ENCODE data around the gene RPTOR. TPM values are rescaled to one million over a fixed set of nuclear protein-coding genes. Genes with fewer than 3 reads are reported as not detected.

The RPTOR gene
- total RNA-seq, 1 experiment from 2014 or later: 66.7 TPM

DNA sequence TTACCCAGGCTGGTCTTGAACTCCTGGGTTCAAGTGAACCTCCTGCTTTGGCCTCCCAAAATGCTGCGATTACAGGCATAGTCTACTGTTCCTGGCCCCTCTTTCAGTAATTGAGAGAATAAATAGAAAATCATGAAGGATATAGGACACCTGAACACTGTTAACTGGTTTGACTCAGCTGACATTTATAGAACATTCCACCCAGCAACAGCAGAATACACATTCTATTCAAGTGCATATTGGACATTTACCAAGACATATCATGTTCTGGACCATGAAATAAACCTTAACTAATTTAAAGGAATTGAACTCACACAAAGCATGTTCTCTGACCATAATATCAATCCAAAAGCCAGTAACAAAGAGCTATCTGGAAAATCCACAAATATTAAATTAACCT lies 470.5 kb downstream of the RPTOR start:
- ChIA-PET POLR2A (no interaction called here), CTCF (no interaction called here)
- H3K36me3 Mint-ChIP-seq (ENCODE audit: insufficient read depth, unreplicated experiment): peaks cover 6% of the 10 kb centered on the region
- intact Hi-C loops (cut with micrococcal nuclease; ENCODE audit: unreplicated experiment): no loop called here
- TF ChIP-seq, protein P1, sequence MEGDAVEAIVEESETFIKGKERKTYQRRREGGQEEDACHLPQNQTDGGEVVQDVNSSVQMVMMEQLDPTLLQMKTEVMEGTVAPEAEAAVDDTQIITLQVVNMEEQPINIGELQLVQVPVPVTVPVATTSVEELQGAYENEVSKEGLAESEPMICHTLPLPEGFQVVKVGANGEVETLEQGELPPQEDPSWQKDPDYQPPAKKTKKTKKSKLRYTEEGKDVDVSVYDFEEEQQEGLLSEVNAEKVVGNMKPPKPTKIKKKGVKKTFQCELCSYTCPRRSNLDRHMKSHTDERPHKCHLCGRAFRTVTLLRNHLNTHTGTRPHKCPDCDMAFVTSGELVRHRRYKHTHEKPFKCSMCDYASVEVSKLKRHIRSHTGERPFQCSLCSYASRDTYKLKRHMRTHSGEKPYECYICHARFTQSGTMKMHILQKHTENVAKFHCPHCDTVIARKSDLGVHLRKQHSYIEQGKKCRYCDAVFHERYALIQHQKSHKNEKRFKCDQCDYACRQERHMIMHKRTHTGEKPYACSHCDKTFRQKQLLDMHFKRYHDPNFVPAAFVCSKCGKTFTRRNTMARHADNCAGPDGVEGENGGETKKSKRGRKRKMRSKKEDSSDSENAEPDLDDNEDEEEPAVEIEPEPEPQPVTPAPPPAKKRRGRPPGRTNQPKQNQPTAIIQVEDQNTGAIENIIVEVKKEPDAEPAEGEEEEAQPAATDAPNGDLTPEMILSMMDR (IDR thresholded peaks at IDR 0.05; ENCODE audit: insufficient read depth in 1 of 2, low read depth in 1 of 2, low read length in 1 of 2, severe bottlenecking in 1 of 2, unreplicated experiment in 1 of 2): no peak
- H3K27me3 ChIP-seq (replicated peaks; ENCODE audit: control insufficient read depth, insufficient read depth, low read length): no peaks in the 10 kb centered on the region
- H3K9me3 ChIP-seq: peaks cover 31% of the 10 kb centered on the region
- H3K4me1 Mint-ChIP-seq (ENCODE audit: low read depth, unreplicated experiment): peaks cover 7% of the 10 kb centered on the region
- H3K27me3 Mint-ChIP-seq (ENCODE audit: insufficient read depth, unreplicated experiment): peaks cover 3% of the 10 kb centered on the region
- peaks cover 13% of the 10 kb centered on the region for H3K4me1 ChIP-seq
- BruUV-seq (replicated peaks): no TSS peak
- H3K27ac Mint-ChIP-seq (ENCODE audit: unreplicated experiment): no peak overlapping the region
- no peak overlapping the region for H3K4me3 Mint-ChIP-seq (ENCODE audit: unreplicated experiment)
- no peaks in the 10 kb centered on the region for H3K36me3 ChIP-seq (ENCODE audit: control insufficient read depth, insufficient read depth, low read length)
- H3K9me3 Mint-ChIP-seq (ENCODE audit: unreplicated experiment): peaks cover 33% of the 10 kb centered on the region
- no peak overlapping the region for H3K4me3 ChIP-seq (ENCODE audit: low read depth, low read length)
- DNase-seq: no peak

Other genes starting within 250 kb of the RPTOR start
- 20.5 and 21.5 TPM in 2 replicates for gene ENDOV, start 129.7 kb upstream of the RPTOR start, total RNA-seq (2022)
- 0.57 and 1.5 TPM in 2 replicates for gene NPTX1, start 68.2 kb upstream of the RPTOR start, total RNA-seq (2022)